BE2C (cell line): ENCODE data around the gene SELENOP.
"Not testable (repeated sequence)": the region's sequence is repeated elsewhere in the genome, so short reads cannot be mapped to it uniquely, and the experiment has no call there.

Experiments
- DNase-seq: peaks from one replicate; pipeline ENCODE4 v3.0.0-alpha.2; 2020
- H3K27me3 ChIP-seq: fragments of 250-450 bp; sonication (Bioruptor Pico); 2 replicates; pipeline ENCODE4 v1.5.1; 2020; ENCODE audit warnings: mild to moderate bottlenecking
- H3K36me3 ChIP-seq: fragments of 250-450 bp; sonication (Bioruptor Pico); 2 replicates; pipeline ENCODE4 v1.5.1; 2020; ENCODE audit warnings: mild to moderate bottlenecking
- H3K4me1 ChIP-seq: fragments of 250-450 bp; sonication (Bioruptor Pico); 2 replicates; pipeline ENCODE4 v1.5.1; 2020
- H3K4me3 ChIP-seq: 2 replicates; pipeline ENCODE4 v1.5.1; 2011; ENCODE audit warnings: low read depth, low read length
- H3K9me3 ChIP-seq: fragments of 250-450 bp; sonication (Bioruptor Pico); 2 replicates; pipeline ENCODE4 v1.5.1; 2020
- CTCF ChIP-seq: IDR thresholded peaks from 2 replicates; pipeline ENCODE4 v1.5.1; 2012; ENCODE audit warnings: mild to moderate bottlenecking, low read depth, low read length

SELENOP gene

GRCh38 chr5:42852826-42853225 lies 41.1 kb upstream of the SELENOP start:
- TF ChIP-seq CTCF, result no peak
- no peak for DNase-seq
- Histone ChIP-seq H3K9me3 (no peaks in the 10 kb centered on the region), H3K4me1 (no peaks in the 10 kb centered on the region), H3K4me3 (no peak overlapping the region), H3K27me3 (0 out of 2 replicates have a peak, but pooled peaks cover 5% of the 10 kb centered on the region), H3K36me3 (no peaks in the 10 kb centered on the region)

GRCh38 chr5:42851481-42851880 lies 39.8 kb upstream of the SELENOP start:
- no peak for TF ChIP-seq CTCF
- Histone ChIP-seq H3K27me3 (0 out of 2 replicates have a peak, but pooled peaks cover 5% of the 10 kb centered on the region), H3K4me3 (no peak overlapping the region), H3K9me3 (no peaks in the 10 kb centered on the region), H3K36me3 (no peaks in the 10 kb centered on the region), H3K4me1 (no peaks in the 10 kb centered on the region)
- no peak for DNase-seq

GRCh38 chr5:42848545-42848944 lies 36.9 kb upstream of the SELENOP start:
- H3K9me3 ChIP-seq, result no peaks in the 10 kb centered on the region
- 0 out of 2 replicates have a peak, but pooled peaks cover 5% of the 10 kb centered on the region for H3K27me3 ChIP-seq
- no peaks in the 10 kb centered on the region for H3K4me1 ChIP-seq
- DNase-seq, result no peak
- H3K4me3 ChIP-seq, result no peak overlapping the region
- no peak for TF ChIP-seq CTCF
- H3K36me3 ChIP-seq, result no peaks in the 10 kb centered on the region

GRCh38 chr5:42844408-42844807 lies 32.7 kb upstream of the SELENOP start:
- H3K9me3 ChIP-seq, H3K36me3 ChIP-seq, DNase-seq, H3K4me1 ChIP-seq, H3K27me3 ChIP-seq, H3K4me3 ChIP-seq: not testable (repeated sequence)

- Histone ChIP-seq H3K9me3 (no peaks in the 10 kb centered on the region), H3K4me1 (no peaks in the 10 kb centered on the region), H3K27me3 (peaks cover 2% of the 10 kb centered on the region; the same call in 1 of the 2 replicates), H3K4me3 (no peak overlapping the region), H3K36me3 (no peaks in the 10 kb centered on the region)
- DNase-seq, result no peak
- TF ChIP-seq CTCF, result no peak
These were observed 32.1 kb upstream of the SELENOP start for GRCh38 chr5:42843675-42844292.

GRCh38 chr5:42842921-42843641 lies 31.4 kb upstream of the SELENOP start:
- no peaks in the 10 kb centered on the region for H3K36me3 ChIP-seq
- H3K27me3 ChIP-seq, result no peaks in the 10 kb centered on the region; the same call in 1 of the 2 replicates
- H3K9me3 ChIP-seq, result no peaks in the 10 kb centered on the region
- H3K4me3 ChIP-seq, result no peak overlapping the region
- no peaks in the 10 kb centered on the region for H3K4me1 ChIP-seq
- no peak for TF ChIP-seq CTCF
- DNase-seq, result no peak
